Posterior cingulate gyrus (tissue), 11 donors: ENCODE results near the gene SMOC2.

ENCODE experiments used
- DNase-seq, 10 donors: peaks; one replicate each; pipeline versions ENCODE4 v3.0.0 to v3.0.0-alpha.2; 2020 to 2021; ENCODE audit warnings: mixed read lengths in 3 of 10
- intact Hi-C: fragments of 100-400 bp; cut with DNase I; formaldehyde crosslinking; loops from one replicate; pipeline ENCODE4 v1.15.1; 2023

Gene SMOC2

GRCh38 chr6:168636147-168637004 lies 195.4 kb downstream of the SMOC2 start:
- peak in 1 of 10 donors; percentile 22 for DNase-seq
- intact Hi-C loops: no loop called here

- DNase-seq: no peak
- intact Hi-C loops: no loop called here
Measured at GRCh38 chr6:168637834-168638233, 196.8 kb downstream of the SMOC2 start.

- no peak for DNase-seq
- intact Hi-C loops: no loop called here
Measured at GRCh38 chr6:168638468-168639271, 197.7 kb downstream of the SMOC2 start.

- intact Hi-C loops: no loop called here
- DNase-seq: no peak
Measured at GRCh38 chr6:168640181-168640580, 199.2 kb downstream of the SMOC2 start.

GRCh38 chr6:168640768-168641167 lies 199.8 kb downstream of the SMOC2 start:
- DNase-seq: no peak
- intact Hi-C loops: no loop called here

- no peak for DNase-seq
- intact Hi-C loops: no loop called here
Measured at GRCh38 chr6:168641446-168641845, 200.5 kb downstream of the SMOC2 start.

- intact Hi-C loops: no loop called here
- DNase-seq: no peak
Measured at GRCh38 chr6:168643401-168643800, 202.4 kb downstream of the SMOC2 start.

- intact Hi-C loops: no loop called here
- DNase-seq: no peak
Measured at GRCh38 chr6:168645326-168645725, 204.3 kb downstream of the SMOC2 start.

GRCh38 chr6:168647271-168647670 lies 206.3 kb downstream of the SMOC2 start:
- DNase-seq: no peak
- intact Hi-C loops: no loop called here

- intact Hi-C loops: no loop called here
- DNase-seq: no peak
Measured at GRCh38 chr6:168648240-168649125, 207.5 kb downstream of the SMOC2 start.

- no peak for DNase-seq
- intact Hi-C loops: no loop called here
Measured at GRCh38 chr6:168649209-168649608, 208.2 kb downstream of the SMOC2 start.

GRCh38 chr6:168650671-168651111 lies 209.7 kb downstream of the SMOC2 start:
- intact Hi-C loops: no loop called here
- DNase-seq: no peak

- intact Hi-C loops: no loop called here
- no peak for DNase-seq
Measured at GRCh38 chr6:168655462-168656152, 214.6 kb downstream of the SMOC2 start.

- intact Hi-C loops: no loop called here
- DNase-seq: no peak
Measured at GRCh38 chr6:168658059-168658458, 217.1 kb downstream of the SMOC2 start.

- intact Hi-C loops: no loop called here
- DNase-seq: no peak
Measured at GRCh38 chr6:168660400-168660945, 219.5 kb downstream of the SMOC2 start.

GRCh38 chr6:168662301-168662936 lies 221.4 kb downstream of the SMOC2 start:
- no peak for DNase-seq
- intact Hi-C loops: no loop called here

GRCh38 chr6:168663041-168663440 lies 222.1 kb downstream of the SMOC2 start:
- intact Hi-C loops: no loop called here
- DNase-seq: no peak

GRCh38 chr6:168664956-168665355 lies 224.0 kb downstream of the SMOC2 start:
- no peak for DNase-seq
- intact Hi-C loops: no loop called here

GRCh38 chr6:168666170-168666569 lies 225.2 kb downstream of the SMOC2 start:
- DNase-seq: no peak
- intact Hi-C loops: no loop called here
